IgD-negative memory B cell (primary cell): ENCODE measurements around the gene RAP1GAP. TPM values are rescaled to one million over a fixed set of nuclear protein-coding genes. Genes with fewer than 3 reads are reported as not detected.

Experiments
- H3K27ac Mint-ChIP-seq, 3 donors: one replicate each; pipeline ENCODE4 v1.8.0; 2020 to 2022; ENCODE audit warnings: mild to moderate bottlenecking in 3 of 3, mixed read lengths in 3 of 3, moderate library complexity in 1 of 3
- H3K27me3 Mint-ChIP-seq: one replicate; pipeline ENCODE4 v1.8.0; 2021; ENCODE audit warnings: mixed read lengths
- H3K36me3 Mint-ChIP-seq: one replicate; pipeline ENCODE4 v1.8.0; 2020; ENCODE audit warnings: mild to moderate bottlenecking, mixed read lengths
- H3K4me1 Mint-ChIP-seq, 3 donors: one replicate each; pipeline ENCODE4 v1.8.0; 2020 to 2022; ENCODE audit warnings: mixed read lengths in 3 of 3, mild to moderate bottlenecking in 1 of 3
- H3K4me3 Mint-ChIP-seq, 4 donors: one replicate each; pipeline ENCODE4 v1.8.0; 2020 to 2022; ENCODE audit warnings: mild to moderate bottlenecking in 4 of 4, mixed read lengths in 4 of 4, moderate library complexity in 3 of 4
- H3K9me3 Mint-ChIP-seq, 3 donors: one replicate each; pipeline ENCODE4 v1.8.0; 2020 to 2021; ENCODE audit warnings: mixed read lengths in 3 of 3, mild to moderate bottlenecking in 1 of 3
- polyA plus RNA-seq: library from polyadenylated mRNA; unstranded; fragments of 300-500 nt; fragmentation: Illumina TruSeq; gene quantifications from one replicate; pipeline ENCODE4 v1.2.3, GENCODE V29; 2021

Gene RAP1GAP
- polyA plus RNA-seq, 1 donor from 2014 or later = not detected

- H3K4me3 Mint-ChIP-seq = no peak overlapping the region
- peaks cover 0 to 2% (median 0%) of the 10 kb centered on the region in 3 donors for H3K9me3 Mint-ChIP-seq
- H3K4me1 Mint-ChIP-seq = peaks cover 3 to 5% (median 4%) of the 10 kb centered on the region in 3 donors
- no peak overlapping the region for H3K27ac Mint-ChIP-seq
- H3K27me3 Mint-ChIP-seq = peaks cover 9% of the 10 kb centered on the region
- no peaks in the 10 kb centered on the region for H3K36me3 Mint-ChIP-seq
These were observed 118.2 kb downstream of the RAP1GAP start for GRCh38 chr1:21550866-21551475.

GRCh38 chr1:21550097-21550496, 119.1 kb downstream of the RAP1GAP start:
- H3K4me1 Mint-ChIP-seq = peaks cover 3 to 5% (median 4%) of the 10 kb centered on the region in 3 donors
- peaks cover 6% of the 10 kb centered on the region for H3K27me3 Mint-ChIP-seq
- peaks cover 0 to 2% (median 0%) of the 10 kb centered on the region in 3 donors for H3K9me3 Mint-ChIP-seq
- H3K27ac Mint-ChIP-seq = no peak overlapping the region
- no peaks in the 10 kb centered on the region for H3K36me3 Mint-ChIP-seq
- no peak overlapping the region for H3K4me3 Mint-ChIP-seq

- H3K9me3 Mint-ChIP-seq = no peaks in the 10 kb centered on the region
- H3K36me3 Mint-ChIP-seq = no peaks in the 10 kb centered on the region
- no peak overlapping the region for H3K4me3 Mint-ChIP-seq
- no peak overlapping the region for H3K27ac Mint-ChIP-seq
- peaks cover 2 to 5% (median 2%) of the 10 kb centered on the region in 3 donors for H3K4me1 Mint-ChIP-seq
- peaks cover 4% of the 10 kb centered on the region for H3K27me3 Mint-ChIP-seq
These were observed 121.3 kb downstream of the RAP1GAP start for GRCh38 chr1:21547876-21548275.

Other genes starting within 250 kb of the RAP1GAP start
- 2.3 TPM for gene NBPF3, start 229.2 kb downstream of the RAP1GAP start, polyA plus RNA-seq
- 1.4 TPM for gene ALPL, start 159.9 kb downstream of the RAP1GAP start, polyA plus RNA-seq
- 58.4 TPM for gene USP48, start 113.8 kb upstream of the RAP1GAP start, polyA plus RNA-seq
- 0.69 TPM for gene LDLRAD2, start 142.9 kb upstream of the RAP1GAP start, polyA plus RNA-seq